Activated effector memory CD4-positive, alpha-beta T cell treated with anti-CD3 and anti-CD28 coated beads, Interleukin-2, amount 50 U/mL, for 16 hours (primary cell): ENCODE measurements around the gene PNMA8B.
"Not testable (repeated sequence)": the region's sequence is repeated elsewhere in the genome, so short reads cannot be mapped to it uniquely, and the experiment has no call there.

Experiments
- DNase-seq: peaks from one replicate; pipeline ENCODE4 v3.0.0-alpha.2; 2020

PNMA8B gene

GRCh38 chr19:46513461-46514236 lies 18.0 kb upstream of the PNMA8B start:
- peak; percentile 93 for DNase-seq

- no peak for DNase-seq
These were observed 15.6 kb upstream of the PNMA8B start for GRCh38 chr19:46511237-46511636.

GRCh38 chr19:46508206-46508605 lies 12.5 kb upstream of the PNMA8B start:
- no peak for DNase-seq

GRCh38 chr19:46503848-46504453 lies 8.3 kb upstream of the PNMA8B start:
- DNase-seq, result no peak

GRCh38 chr19:46502891-46503290 lies 7.2 kb upstream of the PNMA8B start:
- no peak for DNase-seq

GRCh38 chr19:46499692-46500091 lies 4.0 kb upstream of the PNMA8B start:
- no peak for DNase-seq

- DNase-seq, result no peak
These were observed 2.1 kb upstream of the PNMA8B start for GRCh38 chr19:46497773-46498172.

- not testable (repeated sequence) for DNase-seq
These were observed 1.2 kb upstream of the PNMA8B start for GRCh38 chr19:46496886-46497285.

- DNase-seq, result no peak
These were observed 637 bp upstream of the PNMA8B start for GRCh38 chr19:46496304-46496703.

GRCh38 chr19:46494941-46495785 lies 504 bp downstream of the PNMA8B start:
- DNase-seq, result no peak

- no peak for DNase-seq
These were observed 1.3 kb downstream of the PNMA8B start for GRCh38 chr19:46494146-46494940.

- peak; percentile 69 for DNase-seq
These were observed 2.2 kb downstream of the PNMA8B start for GRCh38 chr19:46493236-46494145.

- no peak for DNase-seq
These were observed 2.8 kb downstream of the PNMA8B start for GRCh38 chr19:46492841-46493235.

GRCh38 chr19:46491975-46492682 lies 3.5 kb downstream of the PNMA8B start:
- no peak for DNase-seq

GRCh38 chr19:46490774-46491173 lies 4.9 kb downstream of the PNMA8B start:
- DNase-seq, result no peak

GRCh38 chr19:46489445-46490272 lies 6.0 kb downstream of the PNMA8B start:
- no peak for DNase-seq

GRCh38 chr19:46488551-46488950 lies 7.1 kb downstream of the PNMA8B start:
- DNase-seq, result no peak

GRCh38 chr19:46487802-46488445 lies 7.7 kb downstream of the PNMA8B start:
- peak; percentile 90 for DNase-seq

GRCh38 chr19:46487178-46487801 lies 8.4 kb downstream of the PNMA8B start:
- DNase-seq, result no peak
